H1 (cell line): Measurements from ENCODE around the gene HMGCL. TPM values are rescaled to one million over a fixed set of nuclear protein-coding genes. Genes with fewer than 3 reads are reported as not detected.
"Not testable (repeated sequence)": the region's sequence is repeated elsewhere in the genome, so short reads cannot be mapped to it uniquely, and the experiment has no call there.

ENCODE experiments used
- CTCF ChIA-PET: fragments of 300-600 bp; sonication (Branson Sonifier 250); formaldehyde crosslinking; loops from one replicate; lab custom pipeline; 2021; ENCODE audit not compliant: partially characterized antibody; lab: Charles Lee
- POLR2A ChIA-PET: fragments of 300-600 bp; sonication (Branson Sonifier 250); formaldehyde crosslinking; loops from one replicate; lab custom pipeline; 2021; ENCODE audit warnings: inconsistent platforms; ENCODE audit not compliant: partially characterized antibody; lab: Charles Lee
- DNase-seq, 2 experiments: peaks; one replicate each; pipeline versions ENCODE4 v3.0.0 to v3.0.0-alpha.2; 2010 to 2022; ENCODE audit warnings: low spot score in 2 of 2, low read depth in 1 of 2, mixed read lengths in 1 of 2
- FAIRE-seq: peaks from 2 replicates; lab custom pipeline; 2011; peaks lifted over from hg19 to GRCh38; lab: Jason Lieb, UNC
- H2AFZ ChIP-seq: 2 replicates; pipeline ENCODE4 v1.8.1; 2012; ENCODE audit warnings: low read length, inconsistent platforms
- H2AK5ac ChIP-seq: 2 replicates; pipeline ENCODE4 v1.6.1; 2013; ENCODE audit warnings: low read depth, low read length
- H2BK120ac ChIP-seq: replicated peaks from 2 replicates; pipeline ENCODE3; 2013; ENCODE audit warnings: low read depth, low read length, inconsistent platforms
- H2BK12ac ChIP-seq: 2 replicates; pipeline ENCODE4 v1.6.1; 2013; ENCODE audit warnings: low read depth, low read length
- H2BK15ac ChIP-seq: 2 replicates; pipeline ENCODE4 v1.6.1; 2013; ENCODE audit warnings: low read length
- H2BK20ac ChIP-seq: 2 replicates; pipeline ENCODE4 v1.6.1; 2013; ENCODE audit warnings: low read length
- H2BK5ac ChIP-seq: 2 replicates; pipeline ENCODE4 v1.6.1; 2013; ENCODE audit warnings: low read depth, low read length
- H3K14ac ChIP-seq: 2 replicates; pipeline ENCODE4 v1.6.1; 2013; ENCODE audit warnings: inconsistent platforms; ENCODE audit not compliant: insufficient read length
- H3K18ac ChIP-seq: 2 replicates; pipeline ENCODE4 v1.6.1; 2013; ENCODE audit warnings: low read length; ENCODE audit errors: extremely low read depth
- H3K23ac ChIP-seq: 2 replicates; pipeline ENCODE4 v1.6.1; 2013; ENCODE audit warnings: inconsistent platforms; ENCODE audit not compliant: insufficient read length
- H3K23me2 ChIP-seq: 2 replicates; pipeline ENCODE4 v1.6.1; 2013; ENCODE audit warnings: low read depth, low read length
- H3K27ac ChIP-seq: 2 replicates; pipeline ENCODE4 v1.6.1; 2011; ENCODE audit warnings: low read depth, low read length, inconsistent platforms
- H3K27me3 ChIP-seq, 4 experiments: replicated peaks in 1 of 4; 1 replicate in 1 of 4; 2 replicates in 3 of 4; pipeline versions ENCODE4 v1.6.1 to v1.8.1; 2011 to 2013; ENCODE audit warnings: low read length in 3 of 4, mild to moderate bottlenecking in 3 of 4, inconsistent platforms in 2 of 4, mixed read lengths in 2 of 4, moderate library complexity in 1 of 4; ENCODE audit not compliant: control insufficient read depth in 3 of 4, insufficient read depth in 3 of 4; ENCODE audit errors: extremely low read depth in 1 of 4
- H3K36me3 ChIP-seq, 4 experiments: 2 replicates each; pipeline versions ENCODE4 v1.6.1 to v1.8.1; 2011 to 2013; ENCODE audit warnings: mild to moderate bottlenecking in 4 of 4, low read length in 3 of 4, moderate library complexity in 2 of 4, control low read depth in 1 of 4, inconsistent platforms in 1 of 4; ENCODE audit not compliant: insufficient read depth in 4 of 4, control insufficient read depth in 2 of 4
- H3K4ac ChIP-seq: replicated peaks from 2 replicates; pipeline ENCODE3; 2013; ENCODE audit warnings: low read length, low read depth, mixed read lengths, inconsistent platforms; ENCODE audit not compliant: insufficient read length
- H3K4me1 ChIP-seq, 4 experiments: replicated peaks in 1 of 4; 1 replicate in 1 of 4; 2 replicates in 3 of 4; pipeline versions ENCODE4 v1.6.1 to v1.8.1; 2011 to 2013; ENCODE audit warnings: low read length in 3 of 4, inconsistent platforms in 2 of 4, mixed read lengths in 1 of 4; ENCODE audit not compliant: insufficient read depth in 4 of 4, control insufficient read depth in 3 of 4
- H3K4me2 ChIP-seq, 2 experiments: 2 replicates each; pipeline versions ENCODE4 v1.6.1 to v1.8.1; 2011 to 2013; ENCODE audit warnings: low read depth in 2 of 2, low read length in 2 of 2, control low read depth in 1 of 2, inconsistent platforms in 1 of 2, mild to moderate bottlenecking in 1 of 2; ENCODE audit not compliant: insufficient read depth in 1 of 2
- H3K4me3 ChIP-seq, 4 experiments: fragments of 200-600, 300-600 bp in 1 of 4; sonication (generic), shearing (Covaris generic), sonication (Bioruptor Twin) in 1 of 4; 2 replicates each; pipeline versions ENCODE4 v1.5.1 to v1.8.1; 2011 to 2016; ENCODE audit warnings: low read length in 4 of 4, low read depth in 3 of 4, control low read depth in 2 of 4, inconsistent platforms in 2 of 4, mild to moderate bottlenecking in 2 of 4, mixed read lengths in 1 of 4, moderate library complexity in 1 of 4; ENCODE audit not compliant: insufficient read depth in 2 of 4; ENCODE audit errors: extremely low read depth in 1 of 4
- H3K56ac ChIP-seq: replicated peaks from 2 replicates; pipeline ENCODE3; 2013; ENCODE audit warnings: low read depth, mild to moderate bottlenecking, mixed read lengths, low read length, inconsistent platforms; ENCODE audit not compliant: insufficient read length
- H3K79me1 ChIP-seq: 2 replicates; pipeline ENCODE4 v1.6.1; 2013; ENCODE audit warnings: low read depth, low read length, control low read depth
- H3K79me2 ChIP-seq, 2 experiments: 2 replicates each; pipeline versions ENCODE4 v1.6.1 to v1.8.1; 2012 to 2013; ENCODE audit warnings: low read length in 2 of 2, mild to moderate bottlenecking in 2 of 2, inconsistent platforms in 1 of 2; ENCODE audit not compliant: insufficient read depth in 2 of 2, control insufficient read depth in 1 of 2
- H3K9ac ChIP-seq, 4 experiments: replicated peaks in 1 of 4; 1 replicate in 1 of 4; 2 replicates in 3 of 4; pipeline versions ENCODE4 v1.6.1 to v1.8.1; 2011 to 2013; ENCODE audit warnings: low read depth in 3 of 4, low read length in 3 of 4, control low read depth in 2 of 4, mild to moderate bottlenecking in 2 of 4, moderate library complexity in 2 of 4, inconsistent platforms in 1 of 4; ENCODE audit errors: extremely low read depth in 1 of 4
- H3K9me3 ChIP-seq, 2 experiments: 2 replicates each; pipeline versions ENCODE4 v1.6.1 to v1.8.1; 2012 to 2013; ENCODE audit warnings: mild to moderate bottlenecking in 2 of 2, moderate library complexity in 2 of 2, control low read depth in 1 of 2, inconsistent platforms in 1 of 2, low read depth in 1 of 2, low read length in 1 of 2, mixed read lengths in 1 of 2; ENCODE audit not compliant: insufficient read depth in 2 of 2
- H4K20me1 ChIP-seq, 2 experiments: replicated peaks in 1 of 2; 2 replicates each; pipeline versions ENCODE3 to v1.8.1; 2011 to 2013; ENCODE audit warnings: inconsistent platforms in 2 of 2, low read length in 2 of 2, mild to moderate bottlenecking in 1 of 2; ENCODE audit not compliant: insufficient read depth in 2 of 2, control insufficient read depth in 1 of 2
- H4K5ac ChIP-seq: 2 replicates; pipeline ENCODE4 v1.6.1; 2013; ENCODE audit warnings: low read length, low read depth, mixed read lengths, inconsistent platforms; ENCODE audit not compliant: insufficient read length
- H4K8ac ChIP-seq: 2 replicates; pipeline ENCODE4 v1.8.0; 2013; ENCODE audit warnings: mild to moderate bottlenecking, moderate library complexity, low read length, inconsistent platforms; ENCODE audit not compliant: insufficient read depth; ENCODE audit errors: extremely low read depth
- H4K91ac ChIP-seq: replicated peaks from 2 replicates; pipeline ENCODE3; 2013; ENCODE audit warnings: low read length, mixed read lengths, inconsistent platforms; ENCODE audit not compliant: insufficient read length
- CHD1 ChIP-seq: IDR thresholded peaks from 2 replicates; pipeline ENCODE4 v1.6.1; 2012; ENCODE audit warnings: low read depth, low read length, improper control_type of control experiment
- KDM5A ChIP-seq: fragments of 200-600 bp; IDR thresholded peaks from 2 replicates; pipeline ENCODE4 v1.7.1; 2012; ENCODE audit warnings: mild to moderate bottlenecking, low read length, inconsistent platforms, mixed read lengths
- WGBS, 2 experiments: shearing (Covaris generic) in 1 of 2; methylation state at CpG; one replicate each; pipeline versions ENCODE4 v1.1.6 to v1.1.7; 2013 to 2015; ENCODE audit warnings: low lambda C conversion rate in 2 of 2, mixed read lengths in 2 of 2, inconsistent platforms in 1 of 2, low coverage in 1 of 2, missing lambda C conversion rate in 1 of 2; ENCODE audit not compliant: insufficient replicate concordance in 2 of 2, insufficient coverage in 1 of 2, insufficient read length in 1 of 2; ENCODE audit errors: extremely low coverage in 1 of 2, missing lambda C conversion rate in 1 of 2; 5-methylcytosine and 5-hydroxymethylcytosine counted together
- polyA plus RNA-seq, 7 experiments: library from polyadenylated mRNA; depleted of rRNA in 3 of 7; stranded (reverse) in 5 of 7; unstranded in 2 of 7; fragments of >200 nt in 5 of 7; fragments of 200-250 nt in 2 of 7; gene quantifications; 1 replicate in 5 of 7; 2 replicates in 1 of 7; 4 replicates in 1 of 7; pipeline versions ENCODE4 v1.2.1 to v1.2.3, GENCODE V29; 2011 to 2013; ENCODE audit warnings: missing spikeins in 2 of 7, mixed read lengths in 2 of 7
- total RNA-seq: library from RNA; stranded (reverse); fragmentation: NEBNext Ultra II Directional; extraction: Animal tissue kit (Norgen Biotek cat#: 25700); gene quantifications from 2 replicates; pipeline ENCODE4 v1.2.1, GENCODE V29; 2021

HMGCL gene
- total and polyA plus RNA-seq, 2 of the 8 experiments (the other 6 are each of a cell fraction or from before 2014, with no cell fraction given): 13.7 to 19.5 TPM

GRCh38 chr1:23803674-23804073 lies 21.6 kb downstream of the HMGCL start (continued):
- TF ChIP-seq CHD1: no peak
- no peak for TF ChIP-seq KDM5A

- WGBS, 2 experiments: 95% methylated on average over 7 of the region's 7 CpGs; no CpG with 5 or more reads in 1 of the 2 experiments
- H4K20me1 ChIP-seq, H3K4ac ChIP-seq, H3K4me2 ChIP-seq, H3K14ac ChIP-seq, H2BK5ac ChIP-seq, H4K8ac ChIP-seq, H4K5ac ChIP-seq, H2AK5ac ChIP-seq, H2BK120ac ChIP-seq, FAIRE-seq, H3K79me2 ChIP-seq, H2AFZ ChIP-seq, H3K36me3 ChIP-seq, H3K56ac ChIP-seq, DNase-seq, H3K9me3 ChIP-seq, H3K9ac ChIP-seq, H4K91ac ChIP-seq, H2BK12ac ChIP-seq, H2BK20ac ChIP-seq, H3K4me3 ChIP-seq, H2BK15ac ChIP-seq, H3K27me3 ChIP-seq, H3K18ac ChIP-seq, H3K79me1 ChIP-seq, H3K23ac ChIP-seq, H3K27ac ChIP-seq: not testable (repeated sequence)
- ChIA-PET POLR2A (interaction anchor here (0.6 to 16.2 kb wide), 8 partner anchors 11 to 114 kb away, joined by 3 to 192 read pairs (median 5); partner anchors contain the start of genes LYPLA2, PITHD1 and RPL11), CTCF (interaction anchor here (0.8 to 5.3 kb wide), 5 partner anchors 8 to 351 kb away, joined by 3 to 66 read pairs (median 4); partner anchors contain the start of gene LYPLA2)
- Histone ChIP-seq H3K4me1 (peaks cover 0 to 12% (median 9%) of the 10 kb centered on the region in 4 experiments; a peak in 5 of 7 replicates), H3K23me2 (peaks cover 16% of the 10 kb centered on the region)
These were observed 22.4 kb downstream of the HMGCL start for GRCh38 chr1:23802809-23803342.
